Stomach (tissue), 9 donors: ENCODE data around the gene GOT2. TPM values are rescaled to one million over a fixed set of nuclear protein-coding genes. Genes with fewer than 3 reads are reported as not detected.

Experiments
- DNase-seq, 2 donors: peaks; one replicate each; pipeline versions ENCODE4 v3.0.0 to v3.0.0-alpha.2; 2013 to 2019
- H3K27ac ChIP-seq, 5 donors: fragments of 200-600 bp in 4 of 5; sonication (generic) in 4 of 5; one replicate each; pipeline ENCODE4 v1.5.1; 2013 to 2019; ENCODE audit warnings: mild to moderate bottlenecking in 1 of 5, moderate library complexity in 1 of 5
- H3K27me3 ChIP-seq, 3 donors: fragments of 200-600 bp; sonication (generic); one replicate each; pipeline ENCODE4 v1.5.1; 2017 to 2019; ENCODE audit warnings: mixed run types in 1 of 3
- H3K36me3 ChIP-seq, 4 donors: fragments of 200-600 bp; sonication (generic); 1 replicate in 3 of 4; 2 replicates in 1 of 4; pipeline ENCODE4 v1.5.1; 2016 to 2019
- H3K4me1 ChIP-seq, 4 donors: fragments of 200-600 bp; sonication (generic); one replicate each; pipeline ENCODE4 v1.5.1; 2016 to 2019
- H3K4me3 ChIP-seq, 4 donors: fragments of 200-600 bp; sonication (generic) in 3 of 4; one replicate each; pipeline ENCODE4 v1.5.1; 2016 to 2019; ENCODE audit warnings: mild to moderate bottlenecking in 1 of 4
- H3K9me3 ChIP-seq, 4 donors: fragments of 200-600 bp; sonication (generic); one replicate each; pipeline ENCODE4 v1.5.1; 2016 to 2019
- CTCF ChIP-seq, 7 experiments: fragments of 450-650 bp in 4 of 7; fragments of 200-600 bp in 3 of 7; sonication (generic) in 3 of 7; IDR thresholded peaks; one replicate each; pipeline ENCODE4 v1.5.1; 2016 to 2019; ENCODE audit warnings: antibody characterized with exemption in 7 of 7, control low read depth in 2 of 7, mild to moderate bottlenecking in 1 of 7
- EP300 ChIP-seq: sonication (generic); formaldehyde crosslinking; IDR thresholded peaks from one replicate; pipeline ENCODE4 v1.6.1; 2017; ENCODE audit warnings: antibody characterized with exemption
- POLR2A ChIP-seq, 4 donors: fragments of 450-650 bp; IDR thresholded peaks; one replicate each; pipeline ENCODE4 v1.6.1; 2016; ENCODE audit warnings: antibody characterized with exemption in 4 of 4, control low read depth in 2 of 4, mild to moderate bottlenecking in 1 of 4, moderate library complexity in 1 of 4
- POLR2AphosphoS5 ChIP-seq, 3 donors: sonication (generic); formaldehyde crosslinking; IDR thresholded peaks; one replicate each; pipeline ENCODE4 v1.6.1; 2016; ENCODE audit warnings: antibody characterized with exemption in 3 of 3
- whole genome bisulfite sequencing, 5 donors: extraction: QIAGEN DNeasy Blood & Tissue Kit in 3 of 5; methylation state at CpG; one replicate each; pipeline versions ENCODE4 v1.1.5 to v1.1.7; 2013 to 2018; 5-methylcytosine and 5-hydroxymethylcytosine counted together
- intact Hi-C: fragments of 100-400 bp; cut with DNase I; formaldehyde crosslinking; loops from one replicate; pipeline ENCODE4 v1.15.1; 2023; ENCODE audit warnings: low total_unique reads
- polyA plus RNA-seq, 3 donors: library from polyadenylated mRNA; stranded (reverse); fragments of 200-250 nt; gene quantifications; one replicate each; pipeline ENCODE4 v1.2.3, GENCODE V29; 2013
- total RNA-seq, 5 donors: library from RNA; depleted of rRNA; stranded (reverse); fragments of >200 nt; gene quantifications; one replicate each; pipeline versions ENCODE4 v1.1.0 to v1.2.3, GENCODE V29; 2014 to 2016
- donor health status: healthy with polysubstance abuse.
- donor health status: Bipolar disorder and iron deficiency.
- donor health status: healthy.

The GOT2 gene
- total and polyA plus RNA-seq, 8 donors = 43.7 to 96.9 (median 57.1) TPM

- H3K27ac ChIP-seq = no peak overlapping the region
- TF ChIP-seq POLR2AphosphoS5 (IDR thresholded peaks at IDR 0.05) (no peak), EP300 (no peak), CTCF (IDR thresholded peaks at IDR 0.05) (no peak), POLR2A (IDR thresholded peaks at IDR 0.05) (no peak)
- WGBS, 5 donors = 80 to 87% (median 86%) methylated on average over 8 of the region's 8 CpGs
- no peaks in the 10 kb centered on the region for H3K4me1 ChIP-seq
- no peaks in the 10 kb centered on the region for H3K9me3 ChIP-seq
- DNase-seq = no peak
- no peak overlapping the region for H3K4me3 ChIP-seq
- intact Hi-C loops = no loop called here
- H3K27me3 ChIP-seq = no peaks in the 10 kb centered on the region
- H3K36me3 ChIP-seq = peaks cover 54 to 100% (median 98%) of the 10 kb centered on the region in 4 donors
These were observed 17.6 kb downstream of the GOT2 start for GRCh38 chr16:58716468-58716867.

DNA sequence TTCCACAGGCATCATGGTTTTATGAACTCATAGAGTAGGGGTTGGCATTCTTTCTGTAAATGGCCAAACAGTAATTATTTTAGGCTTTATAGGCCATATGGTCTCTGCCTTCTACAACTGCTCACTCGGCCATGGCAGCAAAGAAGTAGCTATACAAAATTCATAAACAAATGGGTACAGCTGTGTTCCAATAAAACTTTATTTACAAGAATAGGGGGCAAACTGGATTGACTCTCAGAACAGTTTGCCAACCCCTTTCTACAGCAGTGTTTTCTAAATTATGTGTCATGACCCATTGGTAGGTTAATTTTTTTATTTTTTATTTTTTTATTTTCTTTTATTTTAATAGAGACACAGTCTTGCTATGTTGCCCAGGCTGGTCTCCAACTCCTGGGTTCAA is 20.4 kb downstream of the GOT2 start:
- no peak for DNase-seq
- Histone ChIP-seq H3K27ac (no peak overlapping the region), H3K4me3 (no peak overlapping the region), H3K36me3 (peaks cover 44 to 96% (median 95%) of the 10 kb centered on the region in 4 donors), H3K9me3 (no peaks in the 10 kb centered on the region), H3K4me1 (no peaks in the 10 kb centered on the region), H3K27me3 (no peaks in the 10 kb centered on the region)
- TF ChIP-seq CTCF (IDR thresholded peaks at IDR 0.05) = no peak
- TF ChIP-seq POLR2AphosphoS5 (IDR thresholded peaks at IDR 0.05) = no peak
- no peak for TF ChIP-seq POLR2A (IDR thresholded peaks at IDR 0.05)
- no peak for TF ChIP-seq EP300
- intact Hi-C loops = no loop called here
- 92 to 94% (median 94%) methylated on average over 1 of the region's 1 CpG for WGBS, 5 donors

GRCh38 chr16:58709333-58709732 is 24.8 kb downstream of the GOT2 start:
- no peaks in the 10 kb centered on the region for H3K9me3 ChIP-seq
- TF ChIP-seq POLR2AphosphoS5 (IDR thresholded peaks at IDR 0.05) (no peak), CTCF (IDR thresholded peaks at IDR 0.05) (no peak), POLR2A (IDR thresholded peaks at IDR 0.05) (no peak), EP300 (no peak)
- intact Hi-C loops = no loop called here
- peaks cover 26 to 86% (median 81%) of the 10 kb centered on the region in 4 donors for H3K36me3 ChIP-seq
- H3K4me1 ChIP-seq = no peaks in the 10 kb centered on the region
- no peak overlapping the region for H3K27ac ChIP-seq
- no peaks in the 10 kb centered on the region for H3K27me3 ChIP-seq
- WGBS, 5 donors = 91 to 96% (median 95%) methylated on average over 7 of the region's 7 CpGs
- no peak overlapping the region for H3K4me3 ChIP-seq
- DNase-seq = no peak

- H3K27ac ChIP-seq = no peak overlapping the region
- no peaks in the 10 kb centered on the region for H3K27me3 ChIP-seq
- intact Hi-C loops = no loop called here
- no peak for TF ChIP-seq POLR2AphosphoS5 (IDR thresholded peaks at IDR 0.05)
- H3K4me3 ChIP-seq = no peak overlapping the region
- no peak for DNase-seq
- H3K4me1 ChIP-seq = no peaks in the 10 kb centered on the region
- no peaks in the 10 kb centered on the region for H3K36me3 ChIP-seq
- 74 to 83% (median 79%) methylated on average over 4 of the region's 4 CpGs for WGBS, 5 donors
- no peaks in the 10 kb centered on the region for H3K9me3 ChIP-seq
These were observed 35.0 kb downstream of the GOT2 start for GRCh38 chr16:58699151-58699550.

- WGBS, 5 donors = 50 to 73% (median 60%) methylated on average over 1 of the region's 1 CpG
- Histone ChIP-seq H3K27me3 (no peaks in the 10 kb centered on the region), H3K4me1 (no peaks in the 10 kb centered on the region), H3K4me3 (no peak overlapping the region), H3K27ac (no peak overlapping the region), H3K36me3 (no peaks in the 10 kb centered on the region), H3K9me3 (peaks cover 0 to 7% (median 2%) of the 10 kb centered on the region in 4 donors)
- no peak for TF ChIP-seq CTCF (IDR thresholded peaks at IDR 0.05)
- no peak for TF ChIP-seq POLR2A (IDR thresholded peaks at IDR 0.05)
- no peak for TF ChIP-seq EP300
- intact Hi-C loops = no loop called here
- no peak for DNase-seq
These were observed 38.7 kb downstream of the GOT2 start for GRCh38 chr16:58695368-58695767.
